ENCODE measurements around the gene KCNQ2.
A peak's percentile ranks its signal among the peaks of the same experiment; 100 is the strongest.
"Not testable (repeated sequence)": the region's sequence is repeated elsewhere in the genome, so short reads cannot be mapped to it uniquely, and the experiment has no call there.

KCNQ2 gene

GRCh38 chr20:63488315-63489251, 16.1 kb upstream of the KCNQ2 start:
- DNase-seq, result no peak

GRCh38 chr20:63487781-63488241, 15.4 kb upstream of the KCNQ2 start:
- DNase-seq, result no peak

- no peak for DNase-seq
Observed at GRCh38 chr20:63487116-63487764, 14.8 kb upstream of the KCNQ2 start.

- no peak for DNase-seq
Observed at GRCh38 chr20:63486300-63486855, 13.9 kb upstream of the KCNQ2 start.

GRCh38 chr20:63484651-63485403, 12.4 kb upstream of the KCNQ2 start:
- no peak for DNase-seq

GRCh38 chr20:63484236-63484635, 11.8 kb upstream of the KCNQ2 start:
- no peak for DNase-seq

- no peak for DNase-seq
Observed at GRCh38 chr20:63483834-63484233, 11.4 kb upstream of the KCNQ2 start.

- no peak for DNase-seq
Observed at GRCh38 chr20:63482021-63482587, 9.6 kb upstream of the KCNQ2 start.

GRCh38 chr20:63481503-63481902, 9.0 kb upstream of the KCNQ2 start:
- no peak for DNase-seq

GRCh38 chr20:63479695-63480419, 7.4 kb upstream of the KCNQ2 start:
- DNase-seq, result not testable (repeated sequence)

GRCh38 chr20:63478346-63479302, 6.2 kb upstream of the KCNQ2 start:
- DNase-seq, result no peak

GRCh38 chr20:63477944-63478343, 5.5 kb upstream of the KCNQ2 start:
- no peak for DNase-seq

GRCh38 chr20:63477061-63477616, 4.7 kb upstream of the KCNQ2 start:
- no peak for DNase-seq

- DNase-seq, result peak; percentile 85
Observed at GRCh38 chr20:63475209-63475608, 2.8 kb upstream of the KCNQ2 start.

GRCh38 chr20:63473555-63474449, 1.3 kb upstream of the KCNQ2 start:
- no peak for DNase-seq

GRCh38 chr20:63472862-63473390, 471 bp upstream of the KCNQ2 start:
- DNase-seq, result no peak

- DNase-seq, result no peak
Observed at GRCh38 chr20:63471717-63471980, 806 bp downstream of the KCNQ2 start.

- no peak for DNase-seq
Observed at GRCh38 chr20:63471002-63471716, 1.3 kb downstream of the KCNQ2 start.

GRCh38 chr20:63470410-63470809, 2.0 kb downstream of the KCNQ2 start:
- no peak for DNase-seq

All from islet precursor cell (in vitro differentiated cells).